ENCODE results near the gene EXO1.
A peak's percentile ranks its signal among the peaks of the same experiment; 100 is the strongest.
"Not testable (repeated sequence)": the region's sequence is repeated elsewhere in the genome, so short reads cannot be mapped to it uniquely, and the experiment has no call there.

EXO1 gene

GRCh38 chr1:241847796-241848685 is at the start of gene EXO1:
EXO1 (plus strand) TSS chr1:241848204; CDS start chr1:241850426, 2,222 bp downstream.
- peak; percentile 78 to 85 (median 82) for DNase-seq (ENCODE audit: low read depth in 3 of 3)

GRCh38 chr1:241799416-241799815 is 48.6 kb upstream of the EXO1 start:
- no peak for DNase-seq (ENCODE audit: low read depth in 3 of 3)

GRCh38 chr1:241800640-241801039 is 47.4 kb upstream of the EXO1 start:
- DNase-seq (ENCODE audit: low read depth in 3 of 3) = no peak

- DNase-seq (ENCODE audit: low read depth in 3 of 3) = no peak
These were observed 45.1 kb upstream of the EXO1 start for GRCh38 chr1:241802863-241803262.

- DNase-seq (ENCODE audit: low read depth in 3 of 3) = not testable (repeated sequence)
These were observed 43.3 kb upstream of the EXO1 start for GRCh38 chr1:241804706-241805105.

- DNase-seq (ENCODE audit: low read depth in 3 of 3) = no peak
These were observed 39.7 kb upstream of the EXO1 start for GRCh38 chr1:241808265-241808664.

GRCh38 chr1:241810769-241811405 is 37.1 kb upstream of the EXO1 start:
- no peak for DNase-seq (ENCODE audit: low read depth in 3 of 3)

GRCh38 chr1:241813768-241814320 is 34.2 kb upstream of the EXO1 start:
- DNase-seq (ENCODE audit: low read depth in 3 of 3) = no peak

GRCh38 chr1:241816008-241816407 is 32.0 kb upstream of the EXO1 start:
- no peak for DNase-seq (ENCODE audit: low read depth in 3 of 3)

- DNase-seq (ENCODE audit: low read depth in 3 of 3) = no peak
These were observed 30.6 kb upstream of the EXO1 start for GRCh38 chr1:241817331-241817792.

- no peak for DNase-seq (ENCODE audit: low read depth in 3 of 3)
These were observed 29.9 kb upstream of the EXO1 start for GRCh38 chr1:241817956-241818612.

- no peak for DNase-seq (ENCODE audit: low read depth in 3 of 3)
These were observed 28.6 kb upstream of the EXO1 start for GRCh38 chr1:241819340-241819866.

GRCh38 chr1:241821363-241821762 is 26.6 kb upstream of the EXO1 start:
- no peak for DNase-seq (ENCODE audit: low read depth in 3 of 3)

- no peak for DNase-seq (ENCODE audit: low read depth in 3 of 3)
These were observed 25.2 kb upstream of the EXO1 start for GRCh38 chr1:241822846-241823245.

GRCh38 chr1:241823925-241824324 is 24.1 kb upstream of the EXO1 start:
- DNase-seq (ENCODE audit: low read depth in 3 of 3) = no peak

- DNase-seq (ENCODE audit: low read depth in 3 of 3) = no peak
These were observed 22.4 kb upstream of the EXO1 start for GRCh38 chr1:241825581-241825980.

GRCh38 chr1:241826613-241827012 is 21.4 kb upstream of the EXO1 start:
- not testable (repeated sequence) for DNase-seq (ENCODE audit: low read depth in 3 of 3)

GRCh38 chr1:241827264-241827663 is 20.7 kb upstream of the EXO1 start:
- no peak for DNase-seq (ENCODE audit: low read depth in 3 of 3)

GRCh38 chr1:241828463-241829021 is 19.5 kb upstream of the EXO1 start:
- no peak for DNase-seq (ENCODE audit: low read depth in 3 of 3)

GRCh38 chr1:241829468-241829867 is 18.5 kb upstream of the EXO1 start:
- DNase-seq (ENCODE audit: low read depth in 3 of 3) = no peak

- no peak for DNase-seq (ENCODE audit: low read depth in 3 of 3)
These were observed 13.1 kb upstream of the EXO1 start for GRCh38 chr1:241834733-241835377.

Measured in stimulated activated CD4-positive, alpha-beta T cell treated with anti-CD3 and anti-CD28 coated beads, TNF-alpha, amount 100 ng/mL, for 48 hours (primary cell).